ENCODE measurements around the gene ESYT3.

ESYT3 gene

DNA sequence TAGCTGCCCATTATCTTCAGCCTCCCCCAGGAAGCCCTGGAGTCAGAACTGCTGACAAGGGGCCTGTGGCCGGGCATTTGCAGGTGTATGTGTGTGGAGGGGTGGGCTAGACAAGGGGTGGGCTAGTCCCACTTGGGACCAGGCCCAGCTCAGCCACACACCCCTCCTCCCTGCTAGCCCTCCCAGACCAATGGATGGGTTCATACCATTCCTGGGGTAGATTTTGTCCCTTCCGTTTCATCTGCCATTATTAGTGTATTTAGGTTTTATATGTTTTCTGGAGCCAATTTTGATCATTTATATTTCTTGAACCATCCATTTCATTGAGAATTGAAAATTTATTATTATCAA is 43.9 kb upstream of the ESYT3 start:
- ChIA-PET CTCF (interaction anchor here (1.1 kb wide), 1 partner anchor 63 kb away, joined by 3 read pairs; no protein-coding TSS in a partner anchor), POLR2A (interaction anchor here (0.6 kb wide), 1 partner anchor 22 kb away, joined by 8 read pairs; no protein-coding TSS in a partner anchor)
- H3K4me1 ChIP-seq (ENCODE audit: control insufficient read depth, insufficient read depth, low read length): no peaks in the 10 kb centered on the region
- H3K9me3 ChIP-seq (ENCODE audit: control insufficient read depth, insufficient read depth, low read depth, low read length): no peaks in the 10 kb centered on the region
- H3K4me3 ChIP-seq (ENCODE audit: low read depth, low read length): no peak overlapping the region
- no peak overlapping the region for H3K27ac ChIP-seq (ENCODE audit: extremely low read depth, low read depth, low read length)
- TF ChIP-seq, protein P1, sequence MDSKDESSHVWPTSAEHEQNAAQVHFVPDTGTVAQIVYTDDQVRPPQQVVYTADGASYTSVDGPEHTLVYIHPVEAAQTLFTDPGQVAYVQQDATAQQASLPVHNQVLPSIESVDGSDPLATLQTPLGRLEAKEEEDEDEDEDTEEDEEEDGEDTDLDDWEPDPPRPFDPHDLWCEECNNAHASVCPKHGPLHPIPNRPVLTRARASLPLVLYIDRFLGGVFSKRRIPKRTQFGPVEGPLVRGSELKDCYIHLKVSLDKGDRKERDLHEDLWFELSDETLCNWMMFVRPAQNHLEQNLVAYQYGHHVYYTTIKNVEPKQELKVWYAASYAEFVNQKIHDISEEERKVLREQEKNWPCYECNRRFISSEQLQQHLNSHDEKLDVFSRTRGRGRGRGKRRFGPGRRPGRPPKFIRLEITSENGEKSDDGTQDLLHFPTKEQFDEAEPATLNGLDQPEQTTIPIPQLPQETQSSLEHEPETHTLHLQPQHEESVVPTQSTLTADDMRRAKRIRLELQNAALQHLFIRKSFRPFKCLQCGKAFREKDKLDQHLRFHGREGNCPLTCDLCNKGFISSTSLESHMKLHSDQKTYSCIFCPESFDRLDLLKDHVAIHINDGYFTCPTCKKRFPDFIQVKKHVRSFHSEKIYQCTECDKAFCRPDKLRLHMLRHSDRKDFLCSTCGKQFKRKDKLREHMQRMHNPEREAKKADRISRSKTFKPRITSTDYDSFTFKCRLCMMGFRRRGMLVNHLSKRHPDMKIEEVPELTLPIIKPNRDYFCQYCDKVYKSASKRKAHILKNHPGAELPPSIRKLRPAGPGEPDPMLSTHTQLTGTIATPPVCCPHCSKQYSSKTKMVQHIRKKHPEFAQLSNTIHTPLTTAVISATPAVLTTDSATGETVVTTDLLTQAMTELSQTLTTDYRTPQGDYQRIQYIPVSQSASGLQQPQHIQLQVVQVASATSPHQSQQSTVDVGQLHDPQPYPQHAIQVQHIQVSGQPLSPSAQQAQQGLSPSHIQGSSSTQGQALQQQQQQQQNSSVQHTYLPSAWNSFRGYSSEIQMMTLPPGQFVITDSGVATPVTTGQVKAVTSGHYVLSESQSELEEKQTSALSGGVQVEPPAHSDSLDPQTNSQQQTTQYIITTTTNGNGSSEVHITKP (tag by site-specific recombination; IDR thresholded peaks at IDR 0.05): peak; percentile 77
- no peak for TF ChIP-seq ZNF174 (tag by site-specific recombination; IDR thresholded peaks at IDR 0.05)
- H3K36me3 ChIP-seq (ENCODE audit: control insufficient read depth in 2 of 2, insufficient read depth in 1 of 2, low read length in 2 of 2): no peaks in the 10 kb centered on the region

DNA sequence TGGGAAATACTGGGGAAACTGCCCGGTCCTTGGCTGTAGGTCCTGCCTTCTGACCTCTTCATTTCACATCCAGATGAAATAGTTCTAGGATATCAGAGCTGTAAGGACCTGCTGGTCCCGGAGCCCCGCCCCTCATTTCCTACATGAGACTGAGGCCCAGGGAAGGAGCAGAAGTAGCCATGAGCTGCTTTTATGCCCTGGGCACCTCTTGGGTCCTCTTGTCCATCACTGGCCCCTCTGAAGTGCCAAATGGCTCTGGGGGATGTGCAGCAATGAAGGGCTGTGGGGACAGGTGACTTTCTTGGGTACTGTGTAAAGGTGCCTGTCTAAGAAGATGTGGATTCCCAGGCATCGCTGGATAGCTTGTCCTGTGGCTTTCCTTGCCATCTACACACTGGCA is 40.3 kb upstream of the ESYT3 start:
- Histone ChIP-seq H3K4me1 (ENCODE audit: control insufficient read depth, insufficient read depth, low read length) (no peaks in the 10 kb centered on the region), H3K9me3 (ENCODE audit: control insufficient read depth, insufficient read depth, low read depth, low read length) (no peaks in the 10 kb centered on the region), H3K27ac (ENCODE audit: extremely low read depth, low read depth, low read length) (no peak overlapping the region), H3K4me3 (ENCODE audit: low read depth, low read length) (no peak overlapping the region), H3K36me3 (ENCODE audit: control insufficient read depth in 2 of 2, insufficient read depth in 1 of 2, low read length in 2 of 2) (no peaks in the 10 kb centered on the region)
- CTCF ChIA-PET: interaction anchor here (0.9 kb wide), 1 partner anchor 213 kb away, joined by 3 read pairs; no protein-coding TSS in a partner anchor
- TF ChIP-seq, protein P2, sequence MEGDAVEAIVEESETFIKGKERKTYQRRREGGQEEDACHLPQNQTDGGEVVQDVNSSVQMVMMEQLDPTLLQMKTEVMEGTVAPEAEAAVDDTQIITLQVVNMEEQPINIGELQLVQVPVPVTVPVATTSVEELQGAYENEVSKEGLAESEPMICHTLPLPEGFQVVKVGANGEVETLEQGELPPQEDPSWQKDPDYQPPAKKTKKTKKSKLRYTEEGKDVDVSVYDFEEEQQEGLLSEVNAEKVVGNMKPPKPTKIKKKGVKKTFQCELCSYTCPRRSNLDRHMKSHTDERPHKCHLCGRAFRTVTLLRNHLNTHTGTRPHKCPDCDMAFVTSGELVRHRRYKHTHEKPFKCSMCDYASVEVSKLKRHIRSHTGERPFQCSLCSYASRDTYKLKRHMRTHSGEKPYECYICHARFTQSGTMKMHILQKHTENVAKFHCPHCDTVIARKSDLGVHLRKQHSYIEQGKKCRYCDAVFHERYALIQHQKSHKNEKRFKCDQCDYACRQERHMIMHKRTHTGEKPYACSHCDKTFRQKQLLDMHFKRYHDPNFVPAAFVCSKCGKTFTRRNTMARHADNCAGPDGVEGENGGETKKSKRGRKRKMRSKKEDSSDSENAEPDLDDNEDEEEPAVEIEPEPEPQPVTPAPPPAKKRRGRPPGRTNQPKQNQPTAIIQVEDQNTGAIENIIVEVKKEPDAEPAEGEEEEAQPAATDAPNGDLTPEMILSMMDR (tag by site-specific recombination; IDR thresholded peaks at IDR 0.05): no peak
- TF ChIP-seq GLIS1 (tag by site-specific recombination; IDR thresholded peaks at IDR 0.05) (no peak), SETDB1 (IDR thresholded peaks at IDR 0.05; ENCODE audit: insufficient read length, low read length) (no peak), SALL2 (tag by site-specific recombination; IDR thresholded peaks at IDR 0.05; ENCODE audit: borderline replicate concordance) (no peak), ZNF175 (tag by site-specific recombination; IDR thresholded peaks at IDR 0.05) (no peak), ZNF571 (tag by site-specific recombination; IDR thresholded peaks at IDR 0.05) (no peak), ZNF555 (tag by site-specific recombination; conservative IDR thresholded peaks at IDR 0.05) (no peak)
- TF ChIP-seq, protein P3, sequence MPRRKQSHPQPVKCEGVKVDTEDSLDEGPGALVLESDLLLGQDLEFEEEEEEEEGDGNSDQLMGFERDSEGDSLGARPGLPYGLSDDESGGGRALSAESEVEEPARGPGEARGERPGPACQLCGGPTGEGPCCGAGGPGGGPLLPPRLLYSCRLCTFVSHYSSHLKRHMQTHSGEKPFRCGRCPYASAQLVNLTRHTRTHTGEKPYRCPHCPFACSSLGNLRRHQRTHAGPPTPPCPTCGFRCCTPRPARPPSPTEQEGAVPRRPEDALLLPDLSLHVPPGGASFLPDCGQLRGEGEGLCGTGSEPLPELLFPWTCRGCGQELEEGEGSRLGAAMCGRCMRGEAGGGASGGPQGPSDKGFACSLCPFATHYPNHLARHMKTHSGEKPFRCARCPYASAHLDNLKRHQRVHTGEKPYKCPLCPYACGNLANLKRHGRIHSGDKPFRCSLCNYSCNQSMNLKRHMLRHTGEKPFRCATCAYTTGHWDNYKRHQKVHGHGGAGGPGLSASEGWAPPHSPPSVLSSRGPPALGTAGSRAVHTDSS (tag by site-specific recombination; IDR thresholded peaks at IDR 0.05): no peak
- POLR2A ChIA-PET: no interaction called here

DNA sequence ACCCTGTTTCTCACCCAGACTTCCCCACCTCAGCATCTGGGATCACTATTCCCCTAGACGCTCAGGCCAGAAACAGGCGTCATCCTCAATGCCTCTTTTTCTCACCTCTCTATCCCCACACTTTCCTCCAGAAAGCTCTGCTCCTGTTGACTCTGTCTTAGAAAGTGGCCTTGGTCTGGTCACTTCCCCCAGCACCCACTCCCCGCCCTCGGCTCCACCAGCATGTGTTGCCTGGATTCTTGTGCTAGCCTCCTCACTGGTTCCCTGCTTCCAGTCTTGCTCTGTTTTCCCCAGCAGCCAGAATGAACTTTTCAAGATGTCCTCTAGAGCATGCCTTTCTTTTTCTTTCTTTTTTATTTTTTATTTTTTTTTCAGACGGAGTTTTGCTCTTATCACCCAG is 39.7 kb upstream of the ESYT3 start:
- H3K27ac ChIP-seq (ENCODE audit: extremely low read depth, low read depth, low read length): no peak overlapping the region
- ChIA-PET CTCF (interaction anchor here (0.9 kb wide), 1 partner anchor 213 kb away, joined by 3 read pairs; no protein-coding TSS in a partner anchor), POLR2A (no interaction called here)

More for the DNA sequence above, 39.7 kb upstream of the ESYT3 start:
- no peaks in the 10 kb centered on the region for H3K9me3 ChIP-seq (ENCODE audit: control insufficient read depth, insufficient read depth, low read depth, low read length)
- no peaks in the 10 kb centered on the region for H3K36me3 ChIP-seq (ENCODE audit: control insufficient read depth in 2 of 2, insufficient read depth in 1 of 2, low read length in 2 of 2)
- TF ChIP-seq ZNF791 (tag by site-specific recombination; IDR thresholded peaks at IDR 0.05) (no peak), ZNF560 (tag by site-specific recombination; IDR thresholded peaks at IDR 0.05; ENCODE audit: borderline replicate concordance) (no peak)
- no peaks in the 10 kb centered on the region for H3K4me1 ChIP-seq (ENCODE audit: control insufficient read depth, insufficient read depth, low read length)
- no peak overlapping the region for H3K4me3 ChIP-seq (ENCODE audit: low read depth, low read length)
